MM.1S (cell line): Measurements from ENCODE around the gene TMEM132E.

Experiments used
- CTCF ChIP-seq: fragments of 300-600 bp; sonication (generic); IDR thresholded peaks from 2 replicates; pipeline ENCODE4 v1.5.1; 2016; ENCODE audit warnings: antibody characterized with exemption, low read length, mixed read lengths
- EZH2phosphoT487 ChIP-seq: fragments of 300-600 bp; sonication (generic); IDR thresholded peaks from 2 replicates; pipeline ENCODE4 v1.6.1; 2018; ENCODE audit warnings: antibody characterized with exemption, low read length

GRCh38 chr17:34669511-34669910, 90.1 kb downstream of the TMEM132E start:
- TF ChIP-seq EZH2phosphoT487 = no peak
- TF ChIP-seq CTCF = no peak
